KMS-11 (cell line): ENCODE data around the gene CCDC86.

Experiments used
- H2AFZ ChIP-seq: fragments of 200-600 bp; sonication (generic); 2 replicates; pipeline ENCODE4 v1.6.1; 2016; ENCODE audit warnings: antibody characterized with exemption, mixed run types, low read depth
- H3K27ac ChIP-seq: fragments of 200-600 bp; sonication (generic); 2 replicates; pipeline ENCODE4 v1.6.1; 2016; ENCODE audit warnings: mild to moderate bottlenecking, mixed run types
- H3K27me3 ChIP-seq: fragments of 200-600 bp; sonication (generic); 2 replicates; pipeline ENCODE4 v1.6.1; 2017; ENCODE audit warnings: mild to moderate bottlenecking, low read depth, mixed run types, moderate library complexity; ENCODE audit not compliant: insufficient read depth
- H3K36me3 ChIP-seq: fragments of 200-600 bp; sonication (generic); 2 replicates; pipeline ENCODE4 v1.6.1; 2017; ENCODE audit warnings: mild to moderate bottlenecking, mixed run types; ENCODE audit not compliant: insufficient read depth
- H3K4me1 ChIP-seq: fragments of 200-600 bp; sonication (generic); 2 replicates; pipeline ENCODE4 v1.6.1; 2016; ENCODE audit warnings: mild to moderate bottlenecking, low read depth, mixed run types; ENCODE audit not compliant: poor library complexity, severe bottlenecking
- H3K4me2 ChIP-seq: fragments of 200-600 bp; sonication (generic); 2 replicates; pipeline ENCODE4 v1.7.0; 2016; ENCODE audit warnings: mild to moderate bottlenecking, mixed run types
- H3K4me3 ChIP-seq: fragments of 200-600 bp; sonication (generic); IDR thresholded peaks from 2 replicates; pipeline ENCODE4 v1.6.1; 2017; ENCODE audit warnings: low read depth, low read length, mixed read lengths; ENCODE audit not compliant: insufficient read depth
- H3K79me2 ChIP-seq: fragments of 200-600 bp; sonication (generic); 2 replicates; pipeline ENCODE4 v1.6.1; 2016; ENCODE audit warnings: low read depth, mixed run types; ENCODE audit not compliant: insufficient read depth
- H3K9ac ChIP-seq: fragments of 200-600 bp; sonication (generic); 2 replicates; pipeline ENCODE4 v1.6.1; 2016; ENCODE audit warnings: mild to moderate bottlenecking, mixed run types
- H4K20me1 ChIP-seq: fragments of 200-600 bp; sonication (generic); 2 replicates; pipeline ENCODE4 v1.6.1; 2016; ENCODE audit warnings: mild to moderate bottlenecking, mixed run types; ENCODE audit not compliant: insufficient read depth
- CTCF ChIP-seq: fragments of 200-600 bp; sonication (generic); conservative IDR thresholded peaks from 2 replicates; pipeline ENCODE4 v1.6.1; 2017; ENCODE audit warnings: low read depth, mild to moderate bottlenecking, antibody characterized with exemption, low read length, moderate library complexity, mixed read lengths

CCDC86 gene

GRCh38 chr11:60838132-60838531, 3.8 kb upstream of the CCDC86 start:
- Histone ChIP-seq H3K9ac (peak overlapping the region; percentile 43; the same call in 1 of the 2 replicates), H3K79me2 (peaks cover 20% of the 10 kb centered on the region)
- TF ChIP-seq CTCF: peak; percentile 66

GRCh38 chr11:60840470-60841430, 1.2 kb upstream of the CCDC86 start:
- no peaks in the 10 kb centered on the region for H3K27me3 ChIP-seq
- H3K4me1 ChIP-seq: peaks cover 71% of the 10 kb centered on the region
- no peak for TF ChIP-seq CTCF
- peak overlapping the region; percentile 80 for H2AFZ ChIP-seq
- H4K20me1 ChIP-seq: no peaks in the 10 kb centered on the region
- H3K9ac ChIP-seq: peak overlapping the region; percentile 92; the same call in 1 of the 2 replicates
- H3K79me2 ChIP-seq: peaks cover 46% of the 10 kb centered on the region
- H3K36me3 ChIP-seq: no peaks in the 10 kb centered on the region
- peak overlapping the region; percentile 72; the same call in 1 of the 2 replicates for H3K27ac ChIP-seq
- no peak overlapping the region for H3K4me3 ChIP-seq
- H3K4me2 ChIP-seq: peak overlapping the region; percentile 93

More at GRCh38 chr11:60838132-60838531, 3.8 kb upstream of the CCDC86 start:
- Histone ChIP-seq H3K27ac (peak overlapping the region; percentile 88), H2AFZ (peak overlapping the region; percentile 36), H3K36me3 (no peaks in the 10 kb centered on the region), H4K20me1 (no peaks in the 10 kb centered on the region), H3K4me2 (peak overlapping the region; percentile 74), H3K4me1 (peaks cover 68% of the 10 kb centered on the region), H3K4me3 (no peak overlapping the region), H3K27me3 (no peaks in the 10 kb centered on the region)

GRCh38 chr11:60842668-60843600, 1.0 kb downstream of the CCDC86 start:
- peak overlapping the region; percentile 72 for H3K27ac ChIP-seq
- no peaks in the 10 kb centered on the region; the same call in 1 of the 2 replicates for H3K36me3 ChIP-seq
- H3K4me2 ChIP-seq: peak overlapping the region; percentile 81
- H3K4me1 ChIP-seq: peaks cover 57% of the 10 kb centered on the region
- H3K9ac ChIP-seq: peak overlapping the region; percentile 92
- H3K27me3 ChIP-seq: no peaks in the 10 kb centered on the region
- peak overlapping the region; percentile 80; the same call in 1 of the 2 replicates for H2AFZ ChIP-seq
- H3K4me3 ChIP-seq: peak overlapping the region; percentile 37
- TF ChIP-seq CTCF: no peak
- peaks cover 67% of the 10 kb centered on the region for H3K79me2 ChIP-seq
- no peaks in the 10 kb centered on the region for H4K20me1 ChIP-seq
